ENCODE results near the gene ULBP3.
"Not testable (repeated sequence)": the region's sequence is repeated elsewhere in the genome, so short reads cannot be mapped to it uniquely, and the experiment has no call there.

ULBP3 gene

GRCh38 chr6:150014623-150015280, 54.2 kb downstream of the ULBP3 start:
- not testable (repeated sequence) for DNase-seq

GRCh38 chr6:150013785-150014622, 54.9 kb downstream of the ULBP3 start:
- DNase-seq, result not testable (repeated sequence)

- DNase-seq, result not testable (repeated sequence)
Measured at GRCh38 chr6:150012846-150013784, 55.8 kb downstream of the ULBP3 start.
